ENCODE measurements around the gene CSNK1G2.
"Not testable (repeated sequence)": the region's sequence is repeated elsewhere in the genome, so short reads cannot be mapped to it uniquely, and the experiment has no call there.

The CSNK1G2 gene

GRCh38 chr19:1970003-1970805, 29.2 kb downstream of the CSNK1G2 start:
- no peak for FAIRE-seq

GRCh38 chr19:1970806-1971502, 30.0 kb downstream of the CSNK1G2 start:
- no peak for FAIRE-seq

GRCh38 chr19:1974381-1975161, 33.6 kb downstream of the CSNK1G2 start:
- no peak for FAIRE-seq

GRCh38 chr19:1975162-1975480, 34.1 kb downstream of the CSNK1G2 start:
- FAIRE-seq = no peak

- FAIRE-seq = no peak
Observed at GRCh38 chr19:1977120-1977519, 36.1 kb downstream of the CSNK1G2 start.

GRCh38 chr19:1978346-1978894, 37.4 kb downstream of the CSNK1G2 start:
- no peak for FAIRE-seq

GRCh38 chr19:1979017-1979416, 38.0 kb downstream of the CSNK1G2 start:
- no peak for FAIRE-seq

GRCh38 chr19:1979642-1980041, 38.7 kb downstream of the CSNK1G2 start:
- no peak for FAIRE-seq

GRCh38 chr19:1980091-1980808, 39.3 kb downstream of the CSNK1G2 start:
- no peak for FAIRE-seq

GRCh38 chr19:1980809-1981181, 39.8 kb downstream of the CSNK1G2 start:
- FAIRE-seq = no peak

GRCh38 chr19:1981253-1981652, 40.3 kb downstream of the CSNK1G2 start:
- FAIRE-seq = no peak

GRCh38 chr19:1984357-1984756, 43.4 kb downstream of the CSNK1G2 start:
- FAIRE-seq = no peak

- FAIRE-seq = no peak
Observed at GRCh38 chr19:1985588-1986356, 44.8 kb downstream of the CSNK1G2 start.

- FAIRE-seq = no peak
Observed at GRCh38 chr19:1986357-1987162, 45.6 kb downstream of the CSNK1G2 start.

GRCh38 chr19:1987197-1988187, 46.5 kb downstream of the CSNK1G2 start:
- no peak for FAIRE-seq

- FAIRE-seq = not testable (repeated sequence)
Observed at GRCh38 chr19:1988464-1988863, 47.5 kb downstream of the CSNK1G2 start.

- no peak for FAIRE-seq
Observed at GRCh38 chr19:1989513-1990229, 48.7 kb downstream of the CSNK1G2 start.

GRCh38 chr19:1990230-1991017, 49.5 kb downstream of the CSNK1G2 start:
- no peak for FAIRE-seq

Measured in G401.6 (cell line).